ENCODE data around the gene MRPS7.

The MRPS7 gene

DNA sequence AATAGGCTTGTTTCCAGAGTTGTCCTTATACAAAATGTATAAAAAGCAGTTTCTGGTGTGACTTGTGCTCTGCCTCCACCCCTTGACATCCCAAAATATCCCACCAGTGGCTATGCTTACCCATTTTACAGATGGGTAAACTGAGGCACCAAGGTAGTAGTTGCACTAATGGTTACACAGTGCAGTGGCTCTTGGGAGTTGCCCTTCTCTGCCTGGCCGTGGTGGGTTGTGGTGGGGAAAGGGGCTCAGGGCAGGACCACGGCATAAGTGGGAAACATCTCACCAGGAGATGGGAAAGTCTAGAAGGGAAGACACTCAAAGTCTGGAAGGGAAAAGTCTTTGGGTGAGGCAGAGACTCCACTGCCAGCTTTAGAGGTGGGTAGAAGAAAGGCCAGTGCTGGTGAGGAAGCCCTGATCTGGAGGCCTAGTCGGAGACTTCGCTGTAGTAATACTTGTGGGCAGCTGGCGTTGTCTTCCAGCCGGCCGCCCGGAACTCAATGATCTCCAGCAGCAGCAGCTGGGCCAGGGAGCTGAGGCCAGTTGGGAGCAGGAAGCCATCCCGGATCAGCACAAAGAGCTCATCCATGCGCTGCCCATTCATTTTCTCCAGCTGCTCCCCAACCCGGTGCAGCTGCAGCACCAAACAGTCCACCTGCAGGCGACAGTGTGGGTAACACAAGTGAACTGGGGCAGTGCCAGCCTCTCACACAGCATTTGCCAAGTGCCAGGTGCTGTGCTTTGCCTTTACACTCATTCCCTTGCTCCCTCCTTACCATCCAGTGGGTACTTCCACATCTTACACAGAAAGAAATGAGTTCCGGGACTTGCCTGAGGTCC, 4.9 kb downstream of the MRPS7 start:
- TF ChIP-seq CSDC2 (CRISPR knock-in tag; IDR thresholded peaks at IDR 0.05): no peak
- TF ChIP-seq SNAI2 (CRISPR knock-in tag; IDR thresholded peaks at IDR 0.05): no peak
- TF ChIP-seq ZC3H10 (CRISPR knock-in tag; IDR thresholded peaks at IDR 0.05): no peak
- no peak for TF ChIP-seq ZNF8 (CRISPR knock-in tag; IDR thresholded peaks at IDR 0.05)
- no peak for TF ChIP-seq ARNTL (CRISPR knock-in tag; IDR thresholded peaks at IDR 0.05; ENCODE audit: borderline replicate concordance, low read depth)
- TF ChIP-seq ZFP3 (CRISPR knock-in tag; IDR thresholded peaks at IDR 0.05): no peak
- TF ChIP-seq, protein P1, sequence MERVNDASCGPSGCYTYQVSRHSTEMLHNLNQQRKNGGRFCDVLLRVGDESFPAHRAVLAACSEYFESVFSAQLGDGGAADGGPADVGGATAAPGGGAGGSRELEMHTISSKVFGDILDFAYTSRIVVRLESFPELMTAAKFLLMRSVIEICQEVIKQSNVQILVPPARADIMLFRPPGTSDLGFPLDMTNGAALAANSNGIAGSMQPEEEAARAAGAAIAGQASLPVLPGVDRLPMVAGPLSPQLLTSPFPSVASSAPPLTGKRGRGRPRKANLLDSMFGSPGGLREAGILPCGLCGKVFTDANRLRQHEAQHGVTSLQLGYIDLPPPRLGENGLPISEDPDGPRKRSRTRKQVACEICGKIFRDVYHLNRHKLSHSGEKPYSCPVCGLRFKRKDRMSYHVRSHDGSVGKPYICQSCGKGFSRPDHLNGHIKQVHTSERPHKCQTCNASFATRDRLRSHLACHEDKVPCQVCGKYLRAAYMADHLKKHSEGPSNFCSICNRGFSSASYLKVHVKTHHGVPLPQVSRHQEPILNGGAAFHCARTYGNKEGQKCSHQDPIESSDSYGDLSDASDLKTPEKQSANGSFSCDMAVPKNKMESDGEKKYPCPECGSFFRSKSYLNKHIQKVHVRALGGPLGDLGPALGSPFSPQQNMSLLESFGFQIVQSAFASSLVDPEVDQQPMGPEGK (CRISPR knock-in tag; IDR thresholded peaks at IDR 0.05; ENCODE audit: borderline replicate concordance): no peak
- TF ChIP-seq TCF4 (CRISPR knock-in tag; IDR thresholded peaks at IDR 0.05; ENCODE audit: borderline replicate concordance): no peak
- no peak for TF ChIP-seq ZFP30 (CRISPR knock-in tag; IDR thresholded peaks at IDR 0.05)
- TF ChIP-seq GLIS3 (CRISPR knock-in tag; IDR thresholded peaks at IDR 0.05): no peak
- TF ChIP-seq, protein P2, sequence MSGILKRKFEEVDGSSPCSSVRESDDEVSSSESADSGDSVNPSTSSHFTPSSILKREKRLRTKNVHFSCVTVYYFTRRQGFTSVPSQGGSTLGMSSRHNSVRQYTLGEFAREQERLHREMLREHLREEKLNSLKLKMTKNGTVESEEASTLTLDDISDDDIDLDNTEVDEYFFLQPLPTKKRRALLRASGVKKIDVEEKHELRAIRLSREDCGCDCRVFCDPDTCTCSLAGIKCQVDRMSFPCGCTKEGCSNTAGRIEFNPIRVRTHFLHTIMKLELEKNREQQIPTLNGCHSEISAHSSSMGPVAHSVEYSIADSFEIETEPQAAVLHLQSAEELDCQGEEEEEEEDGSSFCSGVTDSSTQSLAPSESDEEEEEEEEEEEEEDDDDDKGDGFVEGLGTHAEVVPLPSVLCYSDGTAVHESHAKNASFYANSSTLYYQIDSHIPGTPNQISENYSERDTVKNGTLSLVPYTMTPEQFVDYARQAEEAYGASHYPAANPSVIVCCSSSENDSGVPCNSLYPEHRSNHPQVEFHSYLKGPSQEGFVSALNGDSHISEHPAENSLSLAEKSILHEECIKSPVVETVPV (CRISPR knock-in tag; IDR thresholded peaks at IDR 0.05): no peak
- no peak for TF ChIP-seq OSR1 (CRISPR knock-in tag; IDR thresholded peaks at IDR 0.05)
- no peak for ATAC-seq

DNA sequence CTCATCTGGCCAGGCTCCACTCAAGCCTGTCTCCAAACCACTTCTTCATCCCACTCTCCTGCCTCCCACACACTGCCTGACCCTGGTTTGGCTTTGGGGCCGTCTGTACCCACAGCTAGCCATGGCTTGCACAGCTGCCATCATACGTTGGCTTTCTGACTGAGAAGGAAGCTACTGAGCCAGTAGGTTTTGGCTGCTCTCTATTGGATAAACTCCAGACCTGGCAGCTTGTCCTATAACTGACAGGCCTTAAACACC, 5.4 kb downstream of the MRPS7 start:
- no peak for ATAC-seq
- no peak for TF ChIP-seq ZNF70 (CRISPR knock-in tag; IDR thresholded peaks at IDR 0.05)
- TF ChIP-seq CSDC2 (CRISPR knock-in tag; IDR thresholded peaks at IDR 0.05): no peak
- TF ChIP-seq, protein P1 (CRISPR knock-in tag; IDR thresholded peaks at IDR 0.05; ENCODE audit: borderline replicate concordance): no peak
- TF ChIP-seq TCF4 (CRISPR knock-in tag; IDR thresholded peaks at IDR 0.05; ENCODE audit: borderline replicate concordance): no peak
- no peak for TF ChIP-seq SNAI2 (CRISPR knock-in tag; IDR thresholded peaks at IDR 0.05)
- no peak for TF ChIP-seq ZNF565 (CRISPR knock-in tag; conservative IDR thresholded peaks at IDR 0.05; ENCODE audit: low read depth)
- no peak for TF ChIP-seq ARNTL (CRISPR knock-in tag; IDR thresholded peaks at IDR 0.05; ENCODE audit: borderline replicate concordance, low read depth)

DNA sequence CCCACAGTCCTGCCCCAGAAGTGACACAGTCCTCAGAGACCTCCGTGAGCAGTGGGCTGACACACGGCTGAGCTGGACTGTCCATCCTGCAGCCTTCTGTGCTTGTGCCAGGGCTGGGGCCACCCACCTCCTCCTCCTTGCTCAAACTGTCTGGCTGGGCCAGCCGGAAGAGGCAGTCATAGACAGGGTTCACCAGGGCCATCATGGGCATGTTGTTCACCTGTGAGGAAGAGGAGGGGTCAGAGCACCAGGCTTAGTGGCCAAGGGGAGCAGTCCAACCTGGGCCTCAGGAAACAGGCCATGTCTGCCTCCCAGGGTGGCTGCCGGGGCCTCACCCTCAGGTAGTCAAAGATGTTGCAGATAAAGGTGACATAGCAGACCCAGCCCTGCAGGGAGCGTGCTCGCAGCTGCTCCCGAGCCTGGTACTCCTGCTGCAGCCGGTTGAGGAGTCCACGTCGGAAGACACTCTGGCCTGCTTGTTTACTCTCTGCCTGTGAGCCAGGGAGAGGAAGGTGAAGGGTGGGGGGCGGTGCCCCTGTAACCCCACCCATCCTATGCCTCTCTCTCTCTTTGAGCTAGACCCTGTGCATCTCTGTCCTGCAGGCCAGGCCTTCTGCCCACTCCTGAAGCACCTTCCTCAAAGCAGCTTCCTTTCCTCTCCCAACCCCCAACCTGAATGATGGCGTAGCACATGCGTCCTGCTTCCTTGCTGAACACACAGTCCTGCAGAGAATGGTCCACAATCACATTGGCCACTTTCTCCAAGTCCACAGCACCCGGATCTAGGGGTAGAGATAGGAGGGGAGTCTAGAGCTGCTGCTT, 5.9 kb downstream of the MRPS7 start:
- TF ChIP-seq ZFP30 (CRISPR knock-in tag; IDR thresholded peaks at IDR 0.05) (no peak), RARB (CRISPR knock-in tag; IDR thresholded peaks at IDR 0.05) (no peak), ZFP3 (CRISPR knock-in tag; IDR thresholded peaks at IDR 0.05) (no peak), ZC3H10 (CRISPR knock-in tag; IDR thresholded peaks at IDR 0.05) (no peak), TOX (CRISPR knock-in tag; IDR thresholded peaks at IDR 0.05; ENCODE audit: borderline replicate concordance) (no peak), ZNF565 (CRISPR knock-in tag; conservative IDR thresholded peaks at IDR 0.05; ENCODE audit: low read depth) (no peak), PPARA (CRISPR knock-in tag; IDR thresholded peaks at IDR 0.05; ENCODE audit: borderline replicate concordance) (no peak), BACH2 (CRISPR knock-in tag; IDR thresholded peaks at IDR 0.05; ENCODE audit: borderline replicate concordance) (no peak)
- TF ChIP-seq, protein P1 (CRISPR knock-in tag; IDR thresholded peaks at IDR 0.05; ENCODE audit: borderline replicate concordance): no peak
- TF ChIP-seq, protein P3, sequence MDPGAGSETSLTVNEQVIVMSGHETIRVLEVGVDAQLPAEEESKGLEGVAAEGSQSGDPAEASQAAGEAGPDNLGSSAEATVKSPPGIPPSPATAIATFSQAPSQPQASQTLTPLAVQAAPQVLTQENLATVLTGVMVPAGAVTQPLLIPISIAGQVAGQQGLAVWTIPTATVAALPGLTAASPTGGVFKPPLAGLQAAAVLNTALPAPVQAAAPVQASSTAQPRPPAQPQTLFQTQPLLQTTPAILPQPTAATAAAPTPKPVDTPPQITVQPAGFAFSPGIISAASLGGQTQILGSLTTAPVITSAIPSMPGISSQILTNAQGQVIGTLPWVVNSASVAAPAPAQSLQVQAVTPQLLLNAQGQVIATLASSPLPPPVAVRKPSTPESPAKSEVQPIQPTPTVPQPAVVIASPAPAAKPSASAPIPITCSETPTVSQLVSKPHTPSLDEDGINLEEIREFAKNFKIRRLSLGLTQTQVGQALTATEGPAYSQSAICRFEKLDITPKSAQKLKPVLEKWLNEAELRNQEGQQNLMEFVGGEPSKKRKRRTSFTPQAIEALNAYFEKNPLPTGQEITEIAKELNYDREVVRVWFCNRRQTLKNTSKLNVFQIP (CRISPR knock-in tag; IDR thresholded peaks at IDR 0.05; ENCODE audit: borderline replicate concordance, low read depth): no peak
- TF ChIP-seq, protein P4, sequence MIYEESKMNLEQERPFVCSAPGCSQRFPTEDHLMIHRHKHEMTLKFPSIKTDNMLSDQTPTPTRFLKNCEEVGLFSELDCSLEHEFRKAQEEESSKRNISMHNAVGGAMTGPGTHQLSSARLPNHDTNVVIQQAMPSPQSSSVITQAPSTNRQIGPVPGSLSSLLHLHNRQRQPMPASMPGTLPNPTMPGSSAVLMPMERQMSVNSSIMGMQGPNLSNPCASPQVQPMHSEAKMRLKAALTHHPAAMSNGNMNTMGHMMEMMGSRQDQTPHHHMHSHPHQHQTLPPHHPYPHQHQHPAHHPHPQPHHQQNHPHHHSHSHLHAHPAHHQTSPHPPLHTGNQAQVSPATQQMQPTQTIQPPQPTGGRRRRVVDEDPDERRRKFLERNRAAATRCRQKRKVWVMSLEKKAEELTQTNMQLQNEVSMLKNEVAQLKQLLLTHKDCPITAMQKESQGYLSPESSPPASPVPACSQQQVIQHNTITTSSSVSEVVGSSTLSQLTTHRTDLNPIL (CRISPR knock-in tag; IDR thresholded peaks at IDR 0.05; ENCODE audit: low read depth): no peak
- TF ChIP-seq, protein P5, sequence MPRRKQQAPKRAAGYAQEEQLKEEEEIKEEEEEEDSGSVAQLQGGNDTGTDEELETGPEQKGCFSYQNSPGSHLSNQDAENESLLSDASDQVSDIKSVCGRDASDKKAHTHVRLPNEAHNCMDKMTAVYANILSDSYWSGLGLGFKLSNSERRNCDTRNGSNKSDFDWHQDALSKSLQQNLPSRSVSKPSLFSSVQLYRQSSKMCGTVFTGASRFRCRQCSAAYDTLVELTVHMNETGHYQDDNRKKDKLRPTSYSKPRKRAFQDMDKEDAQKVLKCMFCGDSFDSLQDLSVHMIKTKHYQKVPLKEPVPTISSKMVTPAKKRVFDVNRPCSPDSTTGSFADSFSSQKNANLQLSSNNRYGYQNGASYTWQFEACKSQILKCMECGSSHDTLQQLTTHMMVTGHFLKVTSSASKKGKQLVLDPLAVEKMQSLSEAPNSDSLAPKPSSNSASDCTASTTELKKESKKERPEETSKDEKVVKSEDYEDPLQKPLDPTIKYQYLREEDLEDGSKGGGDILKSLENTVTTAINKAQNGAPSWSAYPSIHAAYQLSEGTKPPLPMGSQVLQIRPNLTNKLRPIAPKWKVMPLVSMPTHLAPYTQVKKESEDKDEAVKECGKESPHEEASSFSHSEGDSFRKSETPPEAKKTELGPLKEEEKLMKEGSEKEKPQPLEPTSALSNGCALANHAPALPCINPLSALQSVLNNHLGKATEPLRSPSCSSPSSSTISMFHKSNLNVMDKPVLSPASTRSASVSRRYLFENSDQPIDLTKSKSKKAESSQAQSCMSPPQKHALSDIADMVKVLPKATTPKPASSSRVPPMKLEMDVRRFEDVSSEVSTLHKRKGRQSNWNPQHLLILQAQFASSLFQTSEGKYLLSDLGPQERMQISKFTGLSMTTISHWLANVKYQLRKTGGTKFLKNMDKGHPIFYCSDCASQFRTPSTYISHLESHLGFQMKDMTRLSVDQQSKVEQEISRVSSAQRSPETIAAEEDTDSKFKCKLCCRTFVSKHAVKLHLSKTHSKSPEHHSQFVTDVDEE (CRISPR knock-in tag; IDR thresholded peaks at IDR 0.05): no peak
- no peak for ATAC-seq

Data from SK-N-SH treated with all-trans-retinoic acid at 6 μM for 48 hours (cell line).